ENCODE results near the gene SLCO4A1.

Gene SLCO4A1

DNA sequence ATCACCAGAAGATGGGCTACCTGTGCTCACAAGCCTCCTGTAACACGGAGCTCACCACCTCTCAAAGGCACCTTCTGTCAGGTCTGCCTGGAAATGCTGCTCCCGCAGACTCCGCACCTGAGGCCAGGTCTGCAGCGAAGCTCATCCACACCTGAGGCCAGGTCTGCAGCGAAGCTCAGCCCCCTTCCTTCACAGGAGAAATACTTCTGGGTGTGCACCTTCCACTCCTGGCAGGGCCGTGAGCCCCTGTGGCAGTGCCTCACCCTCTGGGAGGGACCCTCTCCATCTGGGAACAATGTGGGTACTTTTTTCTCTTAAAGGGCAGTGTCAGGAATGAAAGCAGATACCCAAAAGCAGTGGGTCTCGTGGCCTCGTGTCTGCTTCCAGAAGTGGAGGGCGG is 1.4 kb upstream of the SLCO4A1 start:
- no peak overlapping the region for H3K4me3 ChIP-seq (ENCODE audit: low read length)
- DNase-seq (ENCODE audit: low read depth) = no peak

DNA sequence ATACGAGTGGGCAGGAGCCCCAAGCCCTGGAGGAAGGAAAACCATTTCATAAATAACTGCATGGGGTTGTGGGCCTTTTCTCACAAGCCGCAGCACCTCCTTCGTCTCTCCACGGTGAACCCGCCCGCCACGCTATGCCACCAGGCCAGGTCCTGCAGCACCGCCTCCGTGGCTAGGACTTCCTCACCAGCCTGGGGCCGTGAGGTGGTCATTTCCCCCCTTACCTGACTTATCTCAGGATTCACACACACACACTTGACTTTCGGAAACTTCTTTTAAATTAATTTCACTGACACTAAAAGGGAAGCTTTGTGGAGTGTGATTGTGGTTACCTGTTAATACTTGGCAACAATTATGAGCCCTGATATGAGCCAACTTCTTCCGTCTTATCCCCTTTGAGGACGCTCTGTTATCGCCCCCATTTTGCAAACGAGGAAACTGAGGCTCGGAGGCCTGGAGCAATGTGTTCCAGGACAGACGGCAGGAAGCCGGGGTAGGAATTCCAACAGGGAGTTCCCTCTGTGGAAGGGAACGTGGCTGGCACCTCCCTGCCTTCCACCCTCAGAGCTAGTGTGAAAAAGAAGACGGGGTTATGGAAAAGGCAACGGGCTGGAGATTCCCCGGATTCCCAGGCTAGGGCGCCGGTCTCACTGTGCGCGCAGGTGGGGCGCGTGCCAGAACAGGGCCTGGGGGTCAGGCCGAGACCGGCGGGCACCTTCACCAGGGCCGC is 817 bp upstream of the SLCO4A1 start:
- no peak for DNase-seq (ENCODE audit: low read depth)
- H3K4me3 ChIP-seq (ENCODE audit: low read length) = no peak overlapping the region; the same call in 1 of the 2 replicates
- TF ChIP-seq, protein P1, sequence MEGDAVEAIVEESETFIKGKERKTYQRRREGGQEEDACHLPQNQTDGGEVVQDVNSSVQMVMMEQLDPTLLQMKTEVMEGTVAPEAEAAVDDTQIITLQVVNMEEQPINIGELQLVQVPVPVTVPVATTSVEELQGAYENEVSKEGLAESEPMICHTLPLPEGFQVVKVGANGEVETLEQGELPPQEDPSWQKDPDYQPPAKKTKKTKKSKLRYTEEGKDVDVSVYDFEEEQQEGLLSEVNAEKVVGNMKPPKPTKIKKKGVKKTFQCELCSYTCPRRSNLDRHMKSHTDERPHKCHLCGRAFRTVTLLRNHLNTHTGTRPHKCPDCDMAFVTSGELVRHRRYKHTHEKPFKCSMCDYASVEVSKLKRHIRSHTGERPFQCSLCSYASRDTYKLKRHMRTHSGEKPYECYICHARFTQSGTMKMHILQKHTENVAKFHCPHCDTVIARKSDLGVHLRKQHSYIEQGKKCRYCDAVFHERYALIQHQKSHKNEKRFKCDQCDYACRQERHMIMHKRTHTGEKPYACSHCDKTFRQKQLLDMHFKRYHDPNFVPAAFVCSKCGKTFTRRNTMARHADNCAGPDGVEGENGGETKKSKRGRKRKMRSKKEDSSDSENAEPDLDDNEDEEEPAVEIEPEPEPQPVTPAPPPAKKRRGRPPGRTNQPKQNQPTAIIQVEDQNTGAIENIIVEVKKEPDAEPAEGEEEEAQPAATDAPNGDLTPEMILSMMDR (conservative IDR thresholded peaks at IDR 0.05; ENCODE audit: low read length) = no peak

More for the DNA sequence above, 1.4 kb upstream of the SLCO4A1 start:
- TF ChIP-seq, protein P1 (conservative IDR thresholded peaks at IDR 0.05; ENCODE audit: low read length) = no peak

DNA sequence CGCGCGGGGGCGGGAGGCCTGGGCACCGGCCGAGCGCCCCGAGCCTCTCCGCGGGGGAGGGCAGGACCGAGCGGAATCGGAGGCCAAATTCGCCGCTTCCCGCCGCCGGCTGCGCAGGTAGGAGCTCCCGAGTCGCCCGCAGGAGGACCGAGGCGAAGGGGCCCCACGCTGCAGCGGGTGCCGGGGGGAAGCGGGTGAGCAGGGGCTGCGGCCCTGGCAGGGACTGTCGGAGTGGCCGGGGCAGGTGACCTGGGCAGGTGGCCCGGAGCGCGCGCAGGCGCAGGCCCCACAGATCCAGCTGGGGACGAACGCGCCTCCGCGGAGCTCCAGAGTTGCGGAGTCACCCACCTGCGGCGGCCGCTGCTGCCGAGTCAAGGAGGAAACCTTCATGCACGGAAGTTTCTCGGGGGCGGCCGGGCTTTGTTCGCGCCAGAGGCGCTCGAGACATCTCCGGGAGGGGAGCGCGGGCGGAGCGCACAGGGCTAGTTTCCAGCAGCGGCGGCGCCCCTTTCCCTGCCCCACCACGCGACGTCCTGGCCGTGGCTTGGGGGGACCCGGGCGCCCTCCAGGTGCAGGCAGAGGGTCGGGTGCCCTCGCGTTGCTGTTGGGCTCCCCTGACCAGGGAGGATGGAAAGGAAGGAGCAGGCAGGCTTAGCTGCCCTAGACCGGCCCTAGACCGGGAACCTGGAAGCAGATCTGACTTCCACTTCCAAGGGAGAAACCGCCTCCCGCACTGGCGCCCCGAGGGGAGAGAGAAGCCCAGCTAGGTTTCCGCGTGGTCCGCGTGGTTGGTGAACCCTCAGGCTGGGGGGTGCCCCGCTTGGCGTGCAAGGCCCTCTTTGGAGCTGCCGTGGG is 590 bp downstream of the SLCO4A1 start:
- no peak overlapping the region for H3K4me3 ChIP-seq (ENCODE audit: low read length)
- TF ChIP-seq, protein P1 (conservative IDR thresholded peaks at IDR 0.05; ENCODE audit: low read length) = no peak
- no peak for DNase-seq (ENCODE audit: low read depth)

DNA sequence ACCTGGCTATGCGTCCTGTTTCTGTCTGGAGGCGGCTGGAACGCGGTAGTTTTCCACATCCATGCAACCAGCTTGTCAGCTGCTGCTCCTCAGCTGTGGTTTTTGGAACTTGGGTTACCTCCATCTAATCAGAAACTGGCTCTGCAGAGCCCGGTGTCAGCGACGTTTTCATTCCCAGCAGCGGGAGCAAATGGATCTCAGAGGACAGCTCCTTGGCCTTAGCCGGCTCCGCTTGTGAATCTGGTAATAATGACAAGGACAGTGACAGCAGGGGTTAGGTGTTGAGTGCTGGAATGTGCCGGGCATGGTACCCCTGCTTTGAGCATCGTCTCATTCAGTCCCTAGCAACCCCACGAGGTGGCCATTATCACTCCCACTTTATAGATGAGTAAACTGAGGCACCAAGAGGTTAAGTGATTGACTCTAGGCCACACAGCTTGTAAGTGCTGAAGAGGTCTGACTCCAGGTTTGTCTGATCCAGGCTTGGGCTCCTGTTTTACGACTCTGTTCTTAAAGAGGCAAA is 1.3 kb downstream of the SLCO4A1 start:
- no peak overlapping the region for H3K4me3 ChIP-seq (ENCODE audit: low read length)
- no peak for DNase-seq (ENCODE audit: low read depth)
- TF ChIP-seq, protein P1 (conservative IDR thresholded peaks at IDR 0.05; ENCODE audit: low read length) = no peak

DNA sequence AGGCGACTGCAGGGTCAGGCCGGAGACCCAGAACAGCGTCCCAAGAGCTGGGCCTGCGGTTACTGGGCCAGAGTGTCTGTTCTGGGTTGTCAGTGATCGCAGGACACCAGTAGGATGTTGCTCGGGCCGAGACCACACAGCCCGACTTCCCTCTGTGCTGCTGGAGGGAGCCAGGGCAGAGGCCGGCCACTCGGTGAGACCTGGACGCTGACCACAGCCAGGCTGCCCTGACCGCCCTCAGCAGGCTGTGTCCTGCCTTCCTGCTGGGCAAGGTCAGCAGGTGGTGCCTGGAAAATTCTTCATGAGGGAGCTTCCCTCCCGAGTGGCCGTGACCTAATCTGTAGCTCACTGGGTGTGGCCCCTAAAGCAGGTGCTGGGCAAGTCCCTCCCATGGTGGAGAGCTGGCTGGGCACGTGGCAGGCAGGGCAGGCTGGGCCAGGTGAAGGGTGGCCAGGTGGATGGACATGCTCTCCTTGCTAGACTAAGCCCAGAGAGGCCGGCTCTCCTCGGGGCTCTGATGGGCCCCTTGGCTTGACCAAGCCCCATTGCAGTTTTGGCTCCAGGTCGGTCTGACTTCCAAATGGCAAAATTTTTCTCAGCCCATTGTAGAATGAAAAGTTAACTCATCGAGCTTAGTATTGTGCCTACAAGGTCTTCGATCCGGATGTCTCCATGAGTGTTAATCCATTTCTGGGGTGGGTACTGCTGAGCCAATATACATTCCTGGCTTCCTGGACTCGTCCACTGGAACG is 1.9 kb downstream of the SLCO4A1 start:
- TF ChIP-seq, protein P1 (conservative IDR thresholded peaks at IDR 0.05; ENCODE audit: low read length) = no peak
- no peak for DNase-seq (ENCODE audit: low read depth)
- H3K4me3 ChIP-seq (ENCODE audit: low read length) = no peak overlapping the region

DNA sequence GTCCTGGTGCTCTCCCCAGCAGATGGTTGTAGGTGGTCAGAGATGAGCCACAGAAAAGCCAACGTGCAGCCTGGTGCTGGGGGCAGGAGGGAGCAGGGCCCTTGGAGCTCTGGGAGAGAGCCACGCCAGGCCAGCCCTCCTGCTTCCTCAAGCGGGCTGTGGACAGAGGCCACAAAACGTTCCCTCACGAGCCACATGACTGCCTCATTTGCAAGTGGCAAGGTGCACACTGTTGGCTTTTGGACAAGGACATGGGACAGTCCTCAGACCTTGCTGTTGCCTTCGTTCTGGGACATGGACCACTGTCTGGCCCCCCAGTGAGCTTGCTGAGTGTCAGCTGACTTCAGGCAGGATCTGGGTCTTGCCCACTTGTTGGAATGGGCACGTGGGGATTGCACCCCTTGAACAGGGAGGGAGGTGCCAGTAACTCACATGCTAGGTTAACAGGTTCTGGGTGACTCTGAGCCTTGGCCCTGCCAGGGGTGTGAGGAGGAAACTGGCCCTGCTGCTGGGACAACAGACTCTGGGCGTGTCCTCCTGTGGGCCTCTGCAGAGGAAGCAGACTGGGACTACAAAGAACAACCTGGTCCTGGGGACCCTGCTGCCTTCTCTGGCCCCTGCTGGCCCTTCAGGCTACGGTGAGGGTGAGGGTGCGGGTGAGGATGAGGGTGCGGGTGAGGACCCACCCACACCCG is 2.6 kb downstream of the SLCO4A1 start:
- no peak overlapping the region for H3K4me3 ChIP-seq (ENCODE audit: low read length)
- TF ChIP-seq, protein P1 (conservative IDR thresholded peaks at IDR 0.05; ENCODE audit: low read length) = no peak
- DNase-seq (ENCODE audit: low read depth) = no peak
